GM23248 (cell line): ENCODE results near the gene CETN1. TPM values are rescaled to one million over a fixed set of nuclear protein-coding genes. Genes with fewer than 3 reads are reported as not detected.

Experiments used
- DNase-seq: peaks from one replicate; pipeline ENCODE4 v3.0.0-alpha.2; 2015
- H2AFZ ChIP-seq: fragments of 200-600 bp; sonication (generic); 2 replicates; pipeline ENCODE4 v1.6.1; 2016; ENCODE audit warnings: antibody characterized with exemption
- H3F3A ChIP-seq: fragments of 200-600 bp; sonication (generic); 2 replicates; pipeline ENCODE4 v1.6.1; 2016; ENCODE audit warnings: mild to moderate bottlenecking, antibody characterized with exemption, mixed run types; ENCODE audit not compliant: insufficient read depth
- H3K27ac ChIP-seq: fragments of 200-600 bp; sonication (generic); 2 replicates; pipeline ENCODE4 v1.5.1; 2016; ENCODE audit warnings: mild to moderate bottlenecking
- H3K27me3 ChIP-seq: fragments of 200-600 bp; sonication (generic); replicated peaks from 2 replicates; pipeline ENCODE4 v1.6.1; 2016; ENCODE audit warnings: mild to moderate bottlenecking; ENCODE audit not compliant: insufficient read depth
- H3K36me3 ChIP-seq: fragments of 200-600 bp; sonication (generic); 2 replicates; pipeline ENCODE4 v1.6.1; 2016; ENCODE audit warnings: low read depth, mild to moderate bottlenecking
- H3K4me1 ChIP-seq: fragments of 200-600 bp; sonication (generic); 2 replicates; pipeline ENCODE4 v1.6.1; 2016; ENCODE audit warnings: mild to moderate bottlenecking; ENCODE audit not compliant: insufficient read depth
- H3K4me2 ChIP-seq: fragments of 200-600 bp; sonication (generic); one replicate; pipeline ENCODE4 v1.6.1; 2016; ENCODE audit warnings: mild to moderate bottlenecking; ENCODE audit not compliant: unreplicated experiment
- H3K4me3 ChIP-seq: fragments of 200-600 bp; sonication (generic); 2 replicates; pipeline ENCODE4 v1.5.1; 2016; ENCODE audit warnings: mild to moderate bottlenecking
- H3K79me2 ChIP-seq: fragments of 200-600 bp; sonication (generic); 2 replicates; pipeline ENCODE4 v1.6.1; 2016; ENCODE audit warnings: mild to moderate bottlenecking; ENCODE audit not compliant: insufficient read depth
- H3K9ac ChIP-seq: fragments of 200-600 bp; sonication (generic); 2 replicates; pipeline ENCODE4 v1.6.1; 2016; ENCODE audit warnings: mild to moderate bottlenecking
- H3K9me2 ChIP-seq: fragments of 200-600 bp; sonication (generic); 2 replicates; pipeline ENCODE4 v1.6.1; 2016; ENCODE audit warnings: mixed run types, mild to moderate bottlenecking, moderate library complexity; ENCODE audit not compliant: insufficient read depth
- H3K9me3 ChIP-seq: fragments of 200-600 bp; sonication (generic); one replicate; pipeline ENCODE4 v1.6.1; 2017; ENCODE audit warnings: low read depth
- H4K20me1 ChIP-seq: fragments of 200-600 bp; sonication (generic); 2 replicates; pipeline ENCODE4 v1.6.0; 2016; ENCODE audit not compliant: insufficient read depth
- EZH2 ChIP-seq: fragments of 200-600 bp; sonication (generic); IDR thresholded peaks from 2 replicates; pipeline ENCODE4 v1.6.1; 2018; ENCODE audit warnings: antibody characterized with exemption, mild to moderate bottlenecking; ENCODE audit not compliant: insufficient read depth, poor library complexity, severe bottlenecking
- EZH2phosphoT487 ChIP-seq: fragments of 200-600 bp; sonication (generic); IDR thresholded peaks from 2 replicates; pipeline ENCODE4 v1.6.1; 2018; ENCODE audit warnings: antibody characterized with exemption, moderate library complexity, mild to moderate bottlenecking, low read depth; ENCODE audit not compliant: insufficient read depth
- WGBS, 2 experiments: methylation state at CpG; one replicate each; pipeline ENCODE4 v1.1.6; 2015 to 2017; ENCODE audit warnings: low lambda C conversion rate in 2 of 2, low coverage in 1 of 2; ENCODE audit errors: missing lambda C conversion rate in 2 of 2; 5-methylcytosine and 5-hydroxymethylcytosine counted together
- in situ Hi-C: fragments of 300-500 bp; cut with MboI; formaldehyde crosslinking; loops from 2 replicates; pipeline ENCODE4 v1.15.0; 2020
- polyA plus RNA-seq: library from polyadenylated mRNA; unstranded; fragments of >200 nt; fragmentation: Nextera tagmentation; extraction: Ambion mirVana; gene quantifications from 2 replicates; pipeline ENCODE4 v1.2.1, GENCODE V29; 2016
- total RNA-seq: library from RNA; depleted of rRNA; stranded (reverse); fragments of >200 nt; shearing (Covaris generic); gene quantifications from 2 replicates; pipeline ENCODE4 v1.2.3, GENCODE V29; 2014

Gene CETN1
- total and polyA plus RNA-seq, 2 experiments from 2014 or later, result not detected

GRCh38 chr18:570256-570655, 9.9 kb upstream of the CETN1 start:
- no peaks in the 10 kb centered on the region for H3K4me1 ChIP-seq
- no peak for DNase-seq
- H3K79me2 ChIP-seq, result no peaks in the 10 kb centered on the region
- in situ Hi-C loops, result no loop called here
- no peaks in the 10 kb centered on the region; the same call in 1 of the 2 replicates for H3K27me3 ChIP-seq
- no peaks in the 10 kb centered on the region for H3K9me3 ChIP-seq
- TF ChIP-seq EZH2 (no peak), EZH2phosphoT487 (no peak)
- H3F3A ChIP-seq, result no peaks in the 10 kb centered on the region
- no peak overlapping the region for H2AFZ ChIP-seq
- H3K27ac ChIP-seq, result no peak overlapping the region
- 72 to 78% methylated on average over 3 of the region's 3 CpGs for WGBS, 2 experiments
- no peaks in the 10 kb centered on the region for H4K20me1 ChIP-seq
- no peaks in the 10 kb centered on the region for H3K9me2 ChIP-seq
- H3K36me3 ChIP-seq, result no peaks in the 10 kb centered on the region
- no peak overlapping the region for H3K9ac ChIP-seq
- no peak overlapping the region for H3K4me3 ChIP-seq
- no peak overlapping the region for H3K4me2 ChIP-seq

GRCh38 chr18:570697-571096, 9.5 kb upstream of the CETN1 start:
- Histone ChIP-seq H3K27me3 (no peaks in the 10 kb centered on the region; the same call in 1 of the 2 replicates), H4K20me1 (no peaks in the 10 kb centered on the region), H3K36me3 (no peaks in the 10 kb centered on the region), H2AFZ (no peak overlapping the region), H3K27ac (no peak overlapping the region), H3F3A (no peaks in the 10 kb centered on the region), H3K4me1 (no peaks in the 10 kb centered on the region), H3K4me2 (no peak overlapping the region), H3K9ac (no peak overlapping the region), H3K4me3 (no peak overlapping the region), H3K9me3 (no peaks in the 10 kb centered on the region), H3K9me2 (no peaks in the 10 kb centered on the region), H3K79me2 (no peaks in the 10 kb centered on the region)
- in situ Hi-C loops, result no loop called here
- TF ChIP-seq EZH2 (no peak), EZH2phosphoT487 (no peak)
- 83 to 85% methylated on average over 5 of the region's 5 CpGs for WGBS, 2 experiments
- DNase-seq, result no peak

- H3K9me3 ChIP-seq, result no peaks in the 10 kb centered on the region
- no peaks in the 10 kb centered on the region for H3K27me3 ChIP-seq
- H4K20me1 ChIP-seq, result no peaks in the 10 kb centered on the region
- DNase-seq, result no peak
- no peaks in the 10 kb centered on the region for H3K36me3 ChIP-seq
- WGBS, 2 experiments, result 82 to 84% methylated on average over 9 of the region's 9 CpGs
- H3K4me3 ChIP-seq, result no peak overlapping the region
- H3K4me1 ChIP-seq, result no peaks in the 10 kb centered on the region
- in situ Hi-C loops, result no loop called here
- H3K4me2 ChIP-seq, result no peak overlapping the region
- H3K9me2 ChIP-seq, result no peaks in the 10 kb centered on the region
- H3K27ac ChIP-seq, result no peak overlapping the region
- H3F3A ChIP-seq, result no peaks in the 10 kb centered on the region
- no peak overlapping the region for H3K9ac ChIP-seq
- TF ChIP-seq EZH2 (no peak), EZH2phosphoT487 (no peak)
- H3K79me2 ChIP-seq, result no peaks in the 10 kb centered on the region
- no peak overlapping the region for H2AFZ ChIP-seq
Measured at GRCh38 chr18:572091-572830, 7.9 kb upstream of the CETN1 start.

GRCh38 chr18:572831-573289, 7.3 kb upstream of the CETN1 start:
- no peaks in the 10 kb centered on the region for H3F3A ChIP-seq
- no peak overlapping the region for H3K27ac ChIP-seq
- no peak overlapping the region for H3K9ac ChIP-seq
- H3K4me3 ChIP-seq, result no peak overlapping the region
- no peaks in the 10 kb centered on the region for H3K27me3 ChIP-seq
- no peaks in the 10 kb centered on the region for H3K4me1 ChIP-seq
- no peak overlapping the region for H2AFZ ChIP-seq
- H3K36me3 ChIP-seq, result no peaks in the 10 kb centered on the region
- no peak overlapping the region for H3K4me2 ChIP-seq
- TF ChIP-seq EZH2phosphoT487 (no peak), EZH2 (no peak)
- no peaks in the 10 kb centered on the region for H3K79me2 ChIP-seq
- no peaks in the 10 kb centered on the region for H4K20me1 ChIP-seq
- in situ Hi-C loops, result no loop called here
- H3K9me3 ChIP-seq, result no peaks in the 10 kb centered on the region
- H3K9me2 ChIP-seq, result no peaks in the 10 kb centered on the region
- DNase-seq, result no peak
